Activated T-cell treated with anti-CD3 and anti-CD28 coated beads for 24 hours (primary cell): Measurements from ENCODE around the gene HSD17B8.

Source experiments
- DNase-seq: peaks from one replicate; pipeline ENCODE4 v3.0.0-alpha.2; 2020; ENCODE audit warnings: low read depth

Gene HSD17B8

DNA sequence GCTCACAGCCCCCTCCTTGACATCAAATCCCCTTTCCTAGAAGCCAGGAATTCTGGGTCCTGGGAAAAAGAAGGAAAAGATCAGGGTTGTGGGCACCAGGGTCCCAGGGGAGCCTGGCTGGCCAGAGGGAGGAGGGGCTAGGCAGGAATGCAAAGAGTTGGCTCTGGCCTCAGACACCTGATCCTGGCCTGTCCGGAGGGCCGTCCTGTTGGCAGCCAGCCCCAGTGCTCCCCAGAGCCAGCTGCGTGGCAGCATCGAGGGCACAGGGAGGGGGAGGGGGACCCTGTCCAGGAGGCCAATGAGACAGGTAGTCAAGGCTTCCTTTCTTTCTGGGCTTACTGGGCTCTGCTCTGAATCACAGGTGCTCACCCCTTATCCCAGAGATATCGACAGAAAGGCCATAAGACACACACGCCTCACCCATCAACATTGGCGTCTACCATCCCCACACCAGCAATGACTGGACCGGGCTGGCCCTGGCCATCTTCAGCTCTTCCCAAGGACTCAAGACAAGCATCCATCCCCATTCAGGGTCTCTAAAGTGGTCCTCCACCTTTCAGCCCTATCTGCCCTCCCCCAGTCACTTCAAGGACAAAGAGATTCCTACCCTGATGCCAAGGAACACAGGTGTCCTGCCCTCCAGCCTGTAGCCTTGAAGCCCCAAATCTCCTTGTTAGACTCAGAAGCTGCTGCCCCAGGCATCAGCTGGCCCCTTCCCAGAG lies 12.9 kb upstream of the HSD17B8 start:
- DNase-seq, result no peak

DNA sequence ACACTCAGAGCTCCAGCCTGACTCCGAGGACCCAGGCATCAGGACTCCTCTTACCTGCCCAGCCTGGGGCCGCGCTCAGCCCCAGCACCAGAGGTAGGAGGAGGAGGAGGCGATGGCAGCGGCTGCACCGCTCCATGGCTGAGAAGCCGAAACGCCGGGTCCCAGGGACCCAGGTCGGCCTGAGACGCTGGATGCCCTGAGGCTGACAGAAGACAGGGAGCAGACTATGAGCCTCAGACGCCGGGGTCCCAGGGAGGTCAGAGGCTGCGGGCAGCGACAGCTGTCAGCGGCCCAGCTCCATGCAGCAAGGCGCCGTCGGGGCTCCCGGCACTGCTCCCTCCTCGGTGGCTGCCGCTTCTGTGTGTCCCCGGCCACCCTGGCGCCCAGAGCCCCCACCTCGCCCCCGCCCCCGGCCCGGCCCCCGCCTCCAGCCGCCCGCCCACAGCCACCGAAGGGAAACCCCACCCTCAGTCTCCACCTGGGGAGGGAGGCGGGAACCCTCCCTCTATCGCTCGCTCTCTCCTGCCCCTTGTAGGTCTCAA lies 12.3 kb upstream of the HSD17B8 start, which contains the start of gene COL11A2:
COL11A2 (minus strand) TSS at position 363 of the 542 bp plus-strand sequence; CDS start at position 136, 227 bp downstream.
- DNase-seq, result no peak

DNA sequence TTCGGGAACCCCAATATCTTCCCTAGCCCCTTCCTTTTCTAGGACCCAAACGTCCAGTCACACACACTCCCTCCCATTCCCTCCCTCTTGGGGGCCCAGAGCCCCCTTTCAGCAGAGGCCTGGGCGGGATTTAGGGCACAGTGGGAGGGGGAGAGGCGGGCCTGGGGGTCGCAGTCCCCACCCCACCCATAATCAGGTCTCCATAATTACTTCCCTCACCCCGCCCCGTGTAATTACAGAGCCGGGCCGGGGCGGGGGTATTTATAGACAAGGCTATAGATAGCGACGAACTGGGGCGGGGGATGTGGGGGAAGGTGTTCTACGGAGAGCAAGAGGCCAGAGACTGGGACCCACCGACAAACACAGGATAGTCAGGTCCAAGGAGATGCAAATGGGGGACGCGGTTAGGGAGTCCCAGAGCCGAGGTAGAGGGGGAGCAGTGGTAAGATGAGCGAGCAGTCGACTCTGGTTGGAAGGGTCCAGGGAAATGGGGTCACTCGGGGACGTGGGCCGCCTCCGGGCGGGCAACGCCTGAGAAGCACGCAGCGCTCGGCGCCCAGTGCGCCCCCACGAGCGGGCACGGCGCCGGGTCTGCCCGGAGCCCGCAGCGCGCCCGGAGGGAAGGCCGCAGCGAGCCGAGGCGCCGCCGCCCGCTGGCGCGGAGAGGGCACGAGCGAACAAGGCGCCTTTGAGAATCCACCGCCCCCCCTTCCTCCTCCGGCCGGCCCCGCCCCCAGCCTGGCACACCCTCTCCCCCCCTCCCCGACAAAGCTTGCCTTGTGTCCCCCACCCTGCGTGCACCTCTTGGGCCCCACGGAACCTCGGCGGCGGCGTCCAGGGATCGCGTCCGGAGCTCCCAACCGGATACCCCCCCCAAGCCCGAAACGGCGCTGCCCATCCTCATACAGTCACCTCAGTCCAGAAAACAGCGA lies 11.5 kb upstream of the HSD17B8 start:
- DNase-seq, result no peak

GRCh38 chr6:33193619-33194018 lies 10.8 kb upstream of the HSD17B8 start:
- DNase-seq, result no peak

DNA sequence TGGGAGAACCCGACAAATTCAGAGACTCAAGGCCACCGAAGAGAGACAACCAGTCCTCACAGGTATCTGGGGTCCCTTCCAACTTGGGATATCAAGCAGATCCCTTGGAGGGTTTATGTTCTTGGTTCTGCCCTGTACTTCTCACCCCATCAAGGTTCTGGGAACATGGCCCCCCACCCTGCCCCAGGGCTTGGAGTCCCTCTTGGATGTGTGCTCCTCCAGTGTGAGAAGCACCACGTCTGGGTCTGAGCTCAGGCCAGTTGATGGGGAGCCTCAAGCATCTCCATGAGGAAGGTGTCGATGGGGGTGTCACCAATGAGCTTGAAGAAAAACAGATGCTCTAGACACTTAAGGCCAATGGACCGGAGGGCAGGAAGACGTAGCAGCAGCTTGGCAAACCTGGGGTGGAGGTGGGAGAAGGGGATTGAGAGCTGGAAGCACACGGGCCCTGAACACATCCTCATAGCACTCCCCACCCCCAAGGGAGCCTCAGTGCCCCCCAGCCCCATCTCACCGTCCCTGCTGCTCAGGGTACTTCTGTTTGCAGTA lies 9.9 kb upstream of the HSD17B8 start:
- DNase-seq, result no peak

GRCh38 chr6:33195304-33196165 lies 8.9 kb upstream of the HSD17B8 start:
- DNase-seq, result no peak

GRCh38 chr6:33197431-33198048 lies 6.9 kb upstream of the HSD17B8 start:
- DNase-seq, result no peak

- DNase-seq, result no peak
These were observed 6.1 kb upstream of the HSD17B8 start for GRCh38 chr6:33198159-33198852.

DNA sequence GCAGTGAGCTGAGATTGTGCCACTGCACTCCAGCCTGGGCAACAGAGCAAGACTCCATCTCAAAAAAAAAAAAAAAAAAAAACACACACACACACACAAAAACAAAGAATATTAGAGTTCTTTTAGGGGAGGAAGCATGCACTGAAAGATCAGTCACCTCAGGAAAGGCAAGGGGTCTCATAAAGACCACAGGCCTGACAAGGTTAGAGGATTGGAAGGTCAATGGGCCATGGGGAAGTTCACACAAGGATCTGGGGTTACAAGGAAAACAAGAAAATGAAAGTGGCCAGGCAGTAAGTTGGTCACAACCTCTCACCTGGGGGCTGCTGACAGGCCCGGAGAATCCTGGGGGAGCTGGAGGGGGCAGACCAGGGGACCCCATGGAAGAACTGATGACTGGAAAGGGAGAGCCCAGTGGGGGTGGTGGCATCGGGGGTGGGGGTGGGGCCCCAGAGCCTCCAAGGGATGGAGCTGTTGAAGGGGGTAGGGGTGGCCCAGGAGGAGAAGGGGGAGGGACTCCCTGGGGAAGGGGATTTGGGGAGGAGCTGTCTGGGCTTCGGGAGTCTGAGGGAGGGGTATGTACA lies 5.5 kb upstream of the HSD17B8 start:
- no peak for DNase-seq

GRCh38 chr6:33199687-33200218 lies 4.7 kb upstream of the HSD17B8 start:
- DNase-seq, result peak; percentile 63

- peak; percentile 99 for DNase-seq
These were observed 4.0 kb upstream of the HSD17B8 start, which contains the start of the genes RXRB and SLC39A7 for GRCh38 chr6:33200219-33201146. Gene RXRB (minus strand): TSS chr6:33200665. CDS start chr6:33200476, 189 bp downstream. Gene SLC39A7 (plus strand): TSS chr6:33200867. CDS start chr6:33201246, 379 bp downstream.

GRCh38 chr6:33201147-33201545 lies 3.3 kb upstream of the HSD17B8 start:
- DNase-seq, result no peak

DNA sequence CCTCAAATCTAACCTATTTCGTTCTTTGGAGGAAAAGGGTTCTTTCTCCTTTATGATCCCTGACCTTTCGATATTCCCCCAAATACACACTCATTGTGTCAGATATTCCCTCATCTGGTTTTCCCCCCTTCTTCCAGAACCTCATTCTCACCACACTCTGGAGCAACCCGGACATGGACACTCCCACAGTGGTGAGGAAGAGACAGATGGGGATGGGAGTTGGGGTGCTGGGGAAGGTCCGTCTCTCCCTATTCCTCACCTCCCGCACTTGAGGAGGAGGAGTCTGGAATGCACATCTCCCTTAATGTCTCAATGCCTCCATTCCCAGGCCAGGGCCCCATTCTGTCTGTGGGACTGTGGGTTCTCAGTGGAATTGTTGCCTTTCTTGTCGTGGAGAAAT lies 2.5 kb upstream of the HSD17B8 start:
- no peak for DNase-seq

DNA sequence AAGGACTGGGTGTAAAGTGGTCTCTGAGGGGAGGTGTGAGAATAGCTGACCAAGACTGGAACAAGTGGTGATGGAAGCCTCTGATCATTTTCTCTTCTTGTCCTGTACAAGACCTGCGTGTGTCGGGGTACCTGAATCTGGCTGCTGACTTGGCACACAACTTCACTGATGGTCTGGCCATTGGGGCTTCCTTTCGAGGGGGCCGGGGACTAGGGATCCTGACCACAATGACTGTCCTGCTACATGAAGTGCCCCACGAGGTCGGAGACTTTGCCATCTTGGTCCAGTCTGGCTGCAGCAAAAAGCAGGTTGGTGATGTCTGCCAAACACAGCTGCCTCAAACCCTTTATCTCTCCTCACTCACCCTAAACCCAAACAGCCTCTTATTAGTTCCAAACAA lies 1.7 kb upstream of the HSD17B8 start:
- DNase-seq, result no peak

- no peak for DNase-seq
These were observed 851 bp upstream of the HSD17B8 start for GRCh38 chr6:33203443-33204164.

- no peak for DNase-seq
These were observed 365 bp upstream of the HSD17B8 start for GRCh38 chr6:33204165-33204414.

DNA sequence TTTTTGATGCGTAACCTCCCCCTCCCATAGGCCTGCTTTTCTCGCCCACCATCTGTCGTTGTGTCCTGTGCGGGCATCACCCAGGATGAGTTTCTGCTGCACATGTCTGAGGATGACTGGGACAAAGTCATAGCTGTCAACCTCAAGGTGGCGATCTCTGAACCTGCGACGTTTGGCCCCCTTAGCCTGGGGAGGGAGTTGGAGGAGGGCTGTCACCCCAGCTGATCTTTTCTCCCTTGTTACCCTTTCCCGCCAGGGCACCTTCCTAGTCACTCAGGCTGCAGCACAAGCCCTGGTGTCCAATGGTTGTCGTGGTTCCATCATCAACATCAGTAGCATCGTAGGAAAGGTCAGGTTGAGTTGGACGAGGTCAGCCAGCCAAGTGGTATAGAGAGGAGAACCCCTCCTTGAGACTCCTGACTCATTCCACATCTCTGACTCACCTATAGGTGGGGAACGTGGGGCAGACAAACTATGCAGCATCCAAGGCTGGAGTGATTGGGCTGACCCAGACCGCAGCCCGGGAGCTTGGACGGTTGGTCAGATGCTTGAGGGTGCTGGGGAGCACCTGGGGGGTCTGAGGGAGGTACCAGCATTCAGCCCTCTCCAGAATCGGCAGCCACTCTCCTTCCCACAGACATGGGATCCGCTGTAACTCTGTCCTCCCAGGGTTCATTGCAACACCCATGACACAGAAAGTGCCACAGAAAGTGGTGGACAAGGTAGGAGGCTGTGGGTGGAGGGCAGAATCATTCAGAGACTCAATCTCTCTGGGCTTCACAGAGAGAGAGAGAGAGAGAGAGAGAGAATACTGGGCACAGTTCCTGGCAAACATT lies 954 bp downstream of the HSD17B8 start:
- DNase-seq, result no peak
